GM21515 (cell line): ENCODE data around the gene CCDC34.
A peak's percentile ranks its signal among the peaks of the same experiment; 100 is the strongest.

ENCODE experiments used
- ATAC-seq: cut with Tn5 transposase; IDR thresholded peaks from one replicate; pipeline ENCODE4 v1.9.1; 2021; ENCODE audit not compliant: unreplicated experiment

The CCDC34 gene

DNA sequence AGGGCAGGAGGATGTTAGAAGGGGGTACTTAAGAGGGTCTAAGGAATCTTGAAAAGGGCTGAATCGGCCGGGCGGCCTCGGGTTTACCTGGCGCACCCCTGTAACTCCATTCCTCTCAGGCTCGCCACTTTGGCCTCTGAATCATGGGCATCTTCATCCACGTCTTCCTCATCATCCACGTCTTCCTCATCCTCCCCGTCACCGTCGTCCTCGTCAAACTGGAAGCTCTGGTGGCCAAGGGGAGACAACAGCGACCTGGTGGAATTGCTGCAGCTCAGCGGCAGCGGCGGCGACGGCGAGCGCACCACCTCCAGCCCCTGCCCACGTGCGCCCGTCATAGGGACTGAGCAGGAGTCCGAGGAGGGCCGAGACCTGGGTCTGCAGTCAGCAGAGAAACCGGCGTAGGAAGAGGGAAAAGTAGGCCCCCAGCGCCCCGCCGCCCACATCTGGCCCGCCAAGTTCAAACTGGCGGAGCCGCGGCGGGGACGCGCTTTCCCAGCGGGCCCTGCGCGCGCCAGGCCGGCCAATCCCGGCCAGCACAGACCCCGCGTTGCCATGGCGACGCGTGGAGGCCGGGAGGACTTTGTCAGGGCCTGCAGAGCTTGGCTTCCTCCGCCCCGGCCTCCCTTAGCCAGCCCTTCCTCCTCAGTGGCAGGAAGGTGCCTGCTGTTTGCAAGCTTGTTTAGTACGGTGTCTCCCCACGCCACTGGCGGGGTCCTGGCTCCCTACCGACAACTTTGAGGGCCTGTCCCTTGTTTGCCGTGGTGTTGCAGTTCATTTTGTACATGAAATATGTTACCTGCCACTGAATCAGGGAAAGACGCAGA, at the start of gene CCDC34:
CCDC34 (minus strand) TSS at position 467 of the 827 bp plus-strand sequence; CDS start at position 446, 21 bp downstream.
- peak; percentile 100 for ATAC-seq

DNA sequence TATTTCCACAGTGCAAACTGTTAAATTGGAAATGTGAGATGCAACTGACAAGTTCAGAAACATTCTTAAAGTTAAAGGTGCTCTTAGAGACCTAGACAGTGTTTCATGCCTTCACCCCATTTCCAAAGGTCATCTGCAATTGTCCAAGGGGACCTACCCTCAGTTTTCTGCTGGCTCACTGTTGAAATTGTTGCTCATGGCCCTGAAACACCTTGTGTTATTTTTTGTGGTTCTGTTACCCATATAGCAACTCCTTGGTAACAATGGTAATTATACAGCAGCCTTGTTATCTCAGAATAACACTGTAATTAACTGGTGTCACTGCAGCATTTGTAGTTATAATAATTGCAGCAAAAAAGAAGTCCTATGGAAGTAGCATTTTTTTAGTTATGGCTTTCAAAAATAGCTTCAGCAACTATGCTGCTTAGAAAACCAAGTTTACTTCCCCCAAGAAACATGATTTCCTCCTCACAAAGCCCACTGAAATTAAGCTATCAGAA, 49.2 kb upstream of the CCDC34 start:
- no peak for ATAC-seq

DNA sequence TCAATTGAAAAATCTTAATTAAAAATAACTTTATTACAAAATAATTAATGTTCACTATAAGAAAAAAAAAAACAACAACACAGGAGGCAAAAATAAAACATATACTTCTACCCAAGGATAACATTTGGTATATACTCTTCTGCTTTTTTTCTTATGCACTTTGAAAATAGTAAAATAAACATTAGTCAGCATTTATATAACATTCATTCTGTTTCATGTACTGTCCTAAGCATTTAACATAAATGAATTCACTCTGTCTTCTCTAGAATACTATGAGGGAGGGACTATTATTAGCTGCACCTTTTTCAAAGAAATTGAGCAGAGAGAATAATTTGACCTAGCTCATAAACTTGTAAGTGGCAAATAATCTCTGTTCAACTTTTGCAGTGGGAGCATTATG, 48.3 kb upstream of the CCDC34 start:
- no peak for ATAC-seq

- ATAC-seq = no peak
These were observed 47.3 kb upstream of the CCDC34 start for GRCh38 chr11:27410272-27410671.

DNA sequence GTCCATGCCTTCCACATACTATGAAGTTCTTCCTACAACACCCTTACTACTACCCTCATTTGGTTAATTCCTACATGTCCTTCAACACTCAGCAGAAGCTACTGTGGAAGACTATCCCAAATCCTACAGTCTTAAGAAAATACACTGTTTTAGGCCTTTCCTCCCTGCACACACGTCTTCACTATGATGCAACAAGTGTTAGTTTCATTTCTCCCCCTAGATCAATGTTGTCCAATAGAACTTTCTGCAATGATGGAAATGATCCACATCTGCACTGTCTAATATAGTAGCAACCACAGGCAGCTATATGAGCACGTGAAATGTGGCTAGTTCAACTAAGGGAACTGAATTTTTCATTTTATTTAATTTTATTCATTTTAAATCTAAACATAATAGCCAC, 46.7 kb upstream of the CCDC34 start:
- no peak for ATAC-seq

GRCh38 chr11:27409049-27409448, 46.0 kb upstream of the CCDC34 start:
- ATAC-seq = no peak

DNA sequence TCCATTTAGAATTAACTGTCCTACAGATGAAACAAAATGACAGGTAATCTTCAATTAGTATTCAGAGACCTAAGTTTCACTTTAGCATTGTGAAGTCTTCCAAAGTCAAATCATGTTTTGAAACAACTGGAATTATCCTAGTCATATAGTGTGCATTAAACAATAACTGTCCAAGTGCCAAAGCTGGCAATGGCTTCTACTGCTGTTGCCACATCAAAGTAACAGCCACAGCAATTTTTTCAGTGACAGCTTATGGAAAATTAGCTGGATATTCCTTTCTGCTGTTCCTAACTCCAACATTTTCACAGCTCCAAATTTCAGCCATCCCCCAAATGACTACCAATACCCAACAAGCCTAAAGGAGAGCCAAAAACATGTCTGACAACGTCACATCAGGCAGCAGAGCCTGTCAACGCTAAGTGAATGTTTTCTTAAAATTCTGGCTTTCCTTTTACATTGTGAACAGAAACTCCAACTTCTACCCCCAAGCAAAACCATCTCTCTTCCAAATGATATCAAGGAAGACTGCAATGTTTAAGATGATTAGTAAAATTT, 45.3 kb upstream of the CCDC34 start:
- ATAC-seq = no peak

DNA sequence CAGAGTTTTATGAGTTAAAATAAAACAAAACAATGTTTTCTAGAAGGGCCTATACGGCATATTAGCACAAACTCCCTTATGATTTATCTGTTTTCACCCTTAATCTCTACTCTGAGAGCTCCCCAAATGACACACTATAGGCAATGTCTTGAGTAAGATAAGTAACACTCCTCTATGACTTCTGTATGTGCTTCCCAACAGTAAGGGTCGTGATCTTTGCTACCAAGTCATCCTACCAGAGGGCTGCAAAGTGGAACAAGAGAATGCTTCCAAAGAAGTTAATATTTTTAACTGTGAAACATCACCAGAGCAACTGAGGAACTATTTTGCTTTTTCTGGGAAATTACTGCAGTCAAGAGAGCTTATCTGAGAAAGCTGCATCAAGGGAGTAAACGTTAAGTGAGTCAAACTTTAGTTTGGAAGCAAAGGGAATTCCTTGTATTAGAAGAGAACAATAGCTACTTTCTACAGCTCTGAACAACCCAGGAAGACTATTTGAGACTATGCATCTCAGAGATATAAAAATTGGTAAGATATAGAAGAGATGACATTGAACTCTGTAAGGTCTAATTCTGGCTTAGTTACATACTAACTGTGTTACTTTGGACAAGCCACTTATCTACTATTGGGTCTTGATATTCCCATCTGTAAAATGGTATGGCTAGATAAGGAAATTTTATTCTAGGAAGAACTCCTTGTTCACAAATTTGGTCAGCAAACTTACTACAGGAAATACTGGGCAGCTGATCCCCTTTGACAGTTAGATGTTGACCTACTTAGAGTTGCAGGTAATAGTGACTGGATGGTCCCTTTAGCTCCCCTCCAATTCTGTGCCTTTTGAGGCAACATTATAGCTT, 43.7 kb upstream of the CCDC34 start:
- ATAC-seq = no peak

GRCh38 chr11:27405134-27405533, 42.1 kb upstream of the CCDC34 start:
- no peak for ATAC-seq

- no peak for ATAC-seq
These were observed 41.4 kb upstream of the CCDC34 start for GRCh38 chr11:27404427-27404826.

GRCh38 chr11:27403195-27403594, 40.2 kb upstream of the CCDC34 start:
- ATAC-seq = no peak

DNA sequence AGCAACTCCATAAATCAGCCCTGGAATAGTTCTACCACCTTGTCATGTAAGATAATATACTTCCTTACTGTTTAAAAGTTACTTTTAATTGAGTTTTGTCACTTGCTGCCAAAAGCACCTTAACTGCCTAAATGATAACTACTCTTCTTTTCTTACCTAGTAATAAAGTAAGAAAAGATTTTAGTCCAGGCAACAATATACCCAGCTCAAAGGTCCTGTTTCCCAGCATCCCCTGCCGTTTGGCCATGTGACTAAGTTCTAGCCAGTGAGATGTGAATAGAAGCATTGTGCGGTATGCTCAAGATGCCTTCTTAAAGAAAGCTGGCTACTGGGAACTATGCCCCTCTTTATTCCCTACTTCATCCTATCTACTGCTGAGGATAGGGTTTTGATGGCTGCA, 39.4 kb upstream of the CCDC34 start:
- no peak for ATAC-seq

GRCh38 chr11:27401833-27402316, 38.9 kb upstream of the CCDC34 start:
- ATAC-seq = no peak

DNA sequence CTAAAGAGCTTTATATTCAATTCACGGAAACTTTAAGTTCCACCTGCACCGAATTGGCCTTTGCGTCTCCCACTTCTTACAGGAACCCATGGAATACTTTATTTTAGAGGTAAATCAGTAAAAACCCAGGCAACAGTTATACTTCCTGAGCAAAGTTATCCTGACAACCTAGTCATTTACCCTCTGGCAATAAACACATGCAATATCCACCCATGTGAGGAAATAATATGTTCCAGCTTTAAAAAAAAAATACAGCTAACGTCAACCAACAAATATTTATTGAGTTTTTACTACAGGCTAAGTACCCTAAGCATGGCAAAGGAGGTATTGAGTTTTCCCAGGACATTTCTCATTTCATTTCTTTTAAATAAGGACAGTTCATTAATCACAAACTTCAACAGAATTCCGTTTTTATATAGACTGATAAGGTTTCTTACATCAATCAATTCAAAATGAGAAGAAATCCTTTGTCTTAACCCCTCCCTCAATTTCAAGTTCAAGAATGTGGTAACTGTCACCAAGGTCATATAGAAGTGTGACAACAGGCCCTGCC, 38.3 kb upstream of the CCDC34 start:
- no peak for ATAC-seq

DNA sequence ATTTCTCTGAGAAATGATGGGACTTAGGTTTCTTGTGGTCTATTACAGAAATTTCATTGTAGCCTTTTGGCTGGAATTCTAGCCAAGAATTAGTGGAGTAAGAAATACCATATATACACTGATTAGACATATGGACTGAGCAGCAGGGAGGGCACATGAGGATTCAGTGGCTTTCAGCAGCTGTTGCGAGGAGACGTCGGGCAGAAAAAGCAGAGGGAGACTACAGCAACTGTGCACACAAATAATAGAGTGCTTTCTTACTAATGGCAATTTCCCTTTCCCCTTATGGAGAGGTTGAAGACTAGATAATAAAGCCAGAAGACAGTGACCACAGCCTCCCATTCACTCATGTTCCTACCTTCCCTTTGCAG, 35.4 kb upstream of the CCDC34 start:
- ATAC-seq = no peak

DNA sequence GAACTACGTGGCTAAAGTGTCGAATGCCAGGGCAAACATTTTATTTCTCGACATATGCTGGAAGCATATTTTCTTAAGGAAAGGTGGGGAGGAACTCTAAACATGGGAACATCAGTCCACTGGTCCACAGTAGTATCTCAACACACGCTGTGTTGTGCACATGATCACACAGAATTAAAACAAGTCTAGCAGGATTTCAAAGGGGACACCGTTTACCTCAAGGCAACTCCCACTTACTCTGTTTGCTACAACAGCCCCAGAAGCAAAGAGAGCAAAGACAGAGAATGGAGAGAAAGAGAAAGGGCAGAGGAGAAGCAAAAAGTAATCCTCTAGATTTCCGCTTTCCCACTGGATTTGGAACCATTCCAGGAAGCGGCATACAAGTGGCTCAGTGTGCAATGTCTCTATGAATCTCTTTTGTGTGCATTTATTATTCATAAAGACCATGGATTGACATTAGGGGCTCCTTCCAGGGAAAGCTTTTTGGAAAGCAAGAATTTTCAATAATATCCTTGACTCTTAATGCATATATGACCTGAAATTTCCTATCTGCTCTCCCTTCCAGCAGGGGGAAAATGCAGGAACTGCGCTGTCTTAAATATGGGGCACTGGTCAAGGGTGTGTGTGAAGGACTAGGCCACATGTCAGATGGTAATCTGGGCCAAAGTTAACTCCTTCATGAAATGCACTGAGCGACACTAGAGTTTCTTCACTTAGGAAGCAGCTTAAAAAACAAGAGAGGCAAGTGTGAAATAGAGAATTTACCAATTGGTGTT, 34.8 kb upstream of the CCDC34 start:
- ATAC-seq = no peak

- no peak for ATAC-seq
These were observed 33.3 kb upstream of the CCDC34 start for GRCh38 chr11:27396259-27396839.

DNA sequence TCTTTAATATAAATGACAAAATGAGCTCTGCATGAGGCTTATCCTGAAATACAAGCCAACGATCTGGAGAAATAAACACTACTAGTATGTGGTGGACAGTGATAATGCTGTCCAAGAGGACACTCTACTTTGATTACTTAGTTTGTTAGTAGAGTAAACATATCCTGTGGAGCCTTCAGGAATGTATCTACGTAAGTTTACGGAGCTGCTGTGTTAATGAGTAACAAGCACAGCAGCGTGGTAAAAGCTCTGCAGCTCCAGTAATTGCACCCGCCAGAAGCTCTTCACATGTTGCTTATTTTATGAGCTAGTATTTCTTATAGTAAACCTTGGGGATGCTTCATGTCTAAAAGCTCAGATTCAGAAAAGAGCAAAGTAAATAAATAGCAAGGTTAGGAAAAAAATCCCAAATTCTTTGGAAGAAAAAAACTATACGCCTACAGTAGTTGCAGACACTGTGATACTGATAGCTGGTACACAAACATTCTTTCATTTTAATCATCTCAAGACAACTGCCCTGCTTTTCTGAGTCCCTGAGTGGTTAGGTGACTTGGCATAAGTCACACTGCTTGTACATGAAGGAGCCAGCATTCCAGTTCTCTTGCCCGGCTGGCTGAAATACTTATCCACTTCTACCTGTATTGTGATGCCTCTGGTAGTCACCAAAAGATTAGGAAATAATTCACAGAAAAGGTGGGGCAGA, 32.7 kb upstream of the CCDC34 start:
- no peak for ATAC-seq

- ATAC-seq = no peak
These were observed 31.8 kb upstream of the CCDC34 start for GRCh38 chr11:27394781-27395228.
